Mucosa of stomach (tissue), 1 donor: Measurements from ENCODE around the gene GABRD.

ENCODE experiments used
- H3K27me3 ChIP-seq: one replicate; pipeline ENCODE4 v1.7.0; 2013; ENCODE audit warnings: mild to moderate bottlenecking, low read length; ENCODE audit not compliant: control insufficient read depth, insufficient read depth
- H3K36me3 ChIP-seq: one replicate; pipeline ENCODE4 v1.7.0; 2013; ENCODE audit warnings: low read length; ENCODE audit not compliant: control insufficient read depth, insufficient read depth
- H3K4me1 ChIP-seq: one replicate; pipeline ENCODE4 v1.7.0; 2013; ENCODE audit warnings: mild to moderate bottlenecking, low read length; ENCODE audit not compliant: control insufficient read depth, insufficient read depth
- H3K4me3 ChIP-seq: one replicate; pipeline ENCODE4 v1.7.0; 2013; ENCODE audit warnings: low read length
- H3K9ac ChIP-seq: one replicate; pipeline ENCODE4 v1.7.0; 2013; ENCODE audit warnings: mild to moderate bottlenecking, low read length, moderate library complexity
- H3K9me3 ChIP-seq: one replicate; pipeline ENCODE4 v1.7.0; 2013; ENCODE audit warnings: mild to moderate bottlenecking, low read length, moderate library complexity; ENCODE audit not compliant: control insufficient read depth
- donor health status: Pancreatic carcinoma.

The GABRD gene

DNA sequence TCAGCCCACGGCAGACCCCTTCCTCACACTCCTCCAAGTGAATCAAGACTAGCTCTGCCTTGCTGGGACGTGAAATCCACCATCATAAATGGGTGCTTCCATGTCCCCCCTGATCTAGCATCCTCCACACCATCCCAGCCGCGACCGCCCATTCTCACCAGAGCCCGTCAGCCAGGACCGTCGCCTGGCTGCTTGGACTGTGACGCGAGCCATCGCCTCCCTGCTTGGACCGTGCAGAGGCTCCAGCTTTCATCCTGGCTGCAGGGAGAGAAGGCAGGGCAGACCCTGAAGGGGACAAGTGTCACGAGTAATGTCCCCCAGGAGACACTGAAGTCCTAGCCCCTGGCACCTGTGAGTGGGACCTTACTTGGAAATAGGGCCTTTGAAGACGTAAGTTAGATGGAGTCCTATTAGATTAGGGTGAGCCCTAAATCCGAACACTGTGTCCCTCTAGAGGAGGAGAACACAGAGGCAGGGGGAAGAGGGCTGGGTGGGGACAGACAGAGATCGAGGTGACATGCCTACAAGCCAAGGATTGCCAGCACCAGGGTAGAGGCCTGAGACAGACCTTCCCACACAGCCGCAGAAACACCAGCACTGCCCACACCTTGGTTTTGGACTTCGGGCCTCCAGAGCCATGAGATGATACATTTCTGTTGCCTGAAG, 18.3 kb downstream of the GABRD start:
- Histone ChIP-seq H3K9ac (no peak overlapping the region), H3K4me3 (no peak overlapping the region), H3K9me3 (no peaks in the 10 kb centered on the region), H3K4me1 (no peaks in the 10 kb centered on the region), H3K27me3 (peaks cover 11% of the 10 kb centered on the region), H3K36me3 (no peaks in the 10 kb centered on the region)

DNA sequence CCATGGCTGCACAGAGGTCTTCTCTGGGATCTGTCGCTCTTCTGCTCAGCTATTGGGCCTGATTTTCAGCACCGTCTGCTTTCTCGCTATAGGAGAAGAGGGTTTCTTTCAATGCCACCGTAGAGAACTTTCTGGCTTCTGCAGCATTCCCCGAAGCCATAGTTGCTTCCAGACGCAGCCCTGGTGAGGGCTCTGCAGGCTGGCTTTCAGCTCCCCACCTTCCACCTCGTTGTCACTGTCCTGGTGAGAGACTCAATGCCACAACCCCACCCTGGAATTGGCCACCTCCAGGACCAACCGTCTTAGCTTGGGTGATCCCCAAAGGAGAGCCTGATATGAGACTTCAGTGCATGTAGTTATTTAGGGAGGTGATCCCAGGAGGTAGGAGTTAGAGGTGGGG, 19.1 kb downstream of the GABRD start:
- peaks cover 13% of the 10 kb centered on the region for H3K27me3 ChIP-seq
- H3K4me3 ChIP-seq: no peak overlapping the region
- H3K9ac ChIP-seq: no peak overlapping the region
- no peaks in the 10 kb centered on the region for H3K9me3 ChIP-seq
- H3K4me1 ChIP-seq: peaks cover 3% of the 10 kb centered on the region
- H3K36me3 ChIP-seq: no peaks in the 10 kb centered on the region

DNA sequence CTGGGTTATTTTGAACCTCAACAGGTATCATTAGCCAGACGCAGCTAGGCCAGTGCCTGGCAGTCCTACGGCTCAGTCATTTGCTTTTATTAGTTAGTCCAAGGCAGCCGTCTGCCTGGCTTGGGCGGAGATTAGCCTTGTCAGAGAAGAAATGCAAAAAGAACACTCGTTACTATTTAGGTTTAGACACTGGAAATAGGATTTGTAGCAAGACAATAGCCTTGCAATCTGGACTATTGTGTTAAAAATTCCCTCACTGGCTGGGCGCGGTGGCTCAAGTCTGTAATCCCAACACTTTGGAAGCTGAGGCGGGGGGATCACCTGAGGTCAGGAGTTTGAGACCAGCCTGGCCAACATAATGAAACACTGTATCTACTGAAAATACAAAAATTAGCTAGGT, 20.1 kb downstream of the GABRD start:
- Histone ChIP-seq H3K4me1 (peaks cover 7% of the 10 kb centered on the region), H3K36me3 (no peaks in the 10 kb centered on the region), H3K27me3 (peaks cover 18% of the 10 kb centered on the region), H3K9me3 (no peaks in the 10 kb centered on the region), H3K9ac (no peak overlapping the region), H3K4me3 (no peak overlapping the region)

DNA sequence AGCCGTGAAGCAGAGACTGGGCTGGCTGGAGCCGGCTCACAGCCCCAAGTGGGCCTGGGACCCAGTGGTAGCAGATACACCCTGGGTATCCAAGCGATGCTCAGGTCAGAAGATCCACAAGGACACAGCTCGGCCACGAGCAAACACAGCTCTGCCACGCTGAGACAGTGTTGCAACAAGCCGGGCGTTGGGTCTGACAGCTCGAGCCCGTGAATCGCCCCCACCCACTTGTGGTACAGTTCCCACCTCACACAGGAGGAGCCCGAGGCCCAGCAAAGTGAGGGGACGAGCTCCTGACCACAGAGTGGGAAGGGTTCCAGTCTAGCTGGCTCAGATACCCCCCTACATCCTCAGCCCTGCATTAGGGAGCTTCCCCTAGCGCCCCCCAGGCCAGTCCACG, 22.2 kb downstream of the GABRD start:
- no peak overlapping the region for H3K4me3 ChIP-seq
- H3K36me3 ChIP-seq: no peaks in the 10 kb centered on the region
- H3K9ac ChIP-seq: no peak overlapping the region
- H3K4me1 ChIP-seq: peaks cover 14% of the 10 kb centered on the region
- no peaks in the 10 kb centered on the region for H3K9me3 ChIP-seq
- peaks cover 24% of the 10 kb centered on the region for H3K27me3 ChIP-seq

DNA sequence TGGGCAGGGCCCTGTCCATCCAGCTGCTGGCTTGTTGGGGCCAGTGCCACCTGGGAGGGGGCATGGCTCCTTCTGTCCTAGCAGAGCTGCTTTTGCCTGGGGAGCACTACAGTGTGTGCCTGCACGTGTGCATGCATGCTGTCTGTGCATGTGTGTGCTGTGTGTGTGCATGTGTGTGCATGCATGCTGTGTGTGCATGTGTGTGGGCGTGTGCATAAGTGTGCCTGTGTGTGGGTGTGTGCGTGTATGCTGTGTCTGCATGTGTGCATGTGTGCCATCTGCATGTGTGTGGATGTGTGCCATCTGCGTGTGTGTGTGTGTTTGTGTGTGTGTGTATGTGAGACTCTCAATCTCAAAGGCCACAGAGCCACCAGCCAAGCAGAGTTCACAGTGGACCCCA, 22.7 kb downstream of the GABRD start:
- Histone ChIP-seq H3K9me3 (no peaks in the 10 kb centered on the region), H3K9ac (no peak overlapping the region), H3K4me3 (no peak overlapping the region), H3K4me1 (peaks cover 16% of the 10 kb centered on the region), H3K36me3 (no peaks in the 10 kb centered on the region), H3K27me3 (peaks cover 24% of the 10 kb centered on the region)

DNA sequence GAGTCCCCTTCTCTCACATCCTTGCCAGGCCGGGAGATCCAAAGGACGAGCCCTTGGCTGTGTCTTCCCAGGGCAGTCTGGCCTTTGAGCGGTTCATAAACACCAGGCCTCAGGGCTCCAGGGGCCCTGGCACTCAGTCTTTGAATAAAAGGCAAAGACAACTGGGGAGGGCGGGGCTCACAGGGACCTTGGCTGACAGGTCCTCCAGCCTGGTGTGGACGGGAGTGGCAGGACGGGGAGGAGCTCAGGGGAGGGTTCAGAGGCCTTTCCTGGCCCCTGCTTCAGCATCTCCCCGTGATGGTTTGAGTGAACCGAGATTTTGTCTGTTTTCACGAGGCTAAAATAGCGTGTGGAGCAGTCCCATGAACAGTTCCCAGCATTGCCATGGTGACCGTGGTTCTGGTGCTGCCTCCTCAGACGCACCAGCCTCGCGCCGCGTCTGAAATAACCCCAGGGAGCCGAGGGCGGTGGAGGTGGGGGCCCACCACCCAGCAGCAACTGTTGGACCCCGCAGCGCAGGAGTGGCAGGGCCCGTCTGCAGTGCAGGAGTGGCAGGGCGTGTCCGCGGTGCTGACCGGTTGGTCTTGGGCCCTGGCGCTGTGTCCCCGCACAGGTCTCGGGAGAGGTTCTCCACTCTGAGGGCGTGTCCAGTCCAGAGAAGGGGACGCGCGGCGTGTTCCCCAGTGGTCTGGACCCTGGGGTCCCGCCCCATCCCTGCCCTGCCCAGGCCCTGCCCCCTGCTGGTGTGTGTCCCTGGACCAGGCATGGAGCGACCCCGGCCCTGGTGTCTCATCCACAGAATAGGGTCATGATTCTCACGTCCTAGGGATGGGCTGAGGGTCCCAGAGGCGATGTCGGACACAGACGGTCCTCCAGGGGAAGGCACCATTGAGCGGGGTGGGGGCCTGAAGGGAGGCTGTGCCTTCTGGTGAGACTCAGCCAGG, 24.0 kb downstream of the GABRD start:
- H3K4me1 ChIP-seq: peaks cover 28% of the 10 kb centered on the region
- no peaks in the 10 kb centered on the region for H3K36me3 ChIP-seq
- no peaks in the 10 kb centered on the region for H3K9me3 ChIP-seq
- H3K27me3 ChIP-seq: peaks cover 33% of the 10 kb centered on the region
- no peak overlapping the region for H3K9ac ChIP-seq
- H3K4me3 ChIP-seq: no peak overlapping the region

DNA sequence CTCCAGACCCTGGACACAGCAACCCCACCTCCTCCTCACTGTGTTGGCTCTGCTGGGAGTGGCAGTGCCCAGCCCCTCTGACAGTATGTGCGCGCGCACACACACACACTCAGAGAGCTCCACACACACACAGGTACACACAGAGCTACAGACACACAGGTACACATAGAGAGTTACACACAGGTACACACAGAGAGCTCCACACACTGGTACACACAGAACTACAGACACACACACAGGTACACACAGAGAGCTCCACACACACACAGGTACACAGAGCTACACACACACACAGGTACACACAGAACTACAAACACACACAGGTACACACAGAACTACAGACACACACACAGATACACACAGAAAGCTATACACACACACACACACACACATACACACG, 24.7 kb downstream of the GABRD start:
- Histone ChIP-seq H3K4me3 (no peak overlapping the region), H3K9ac (no peak overlapping the region), H3K9me3 (no peaks in the 10 kb centered on the region), H3K36me3 (no peaks in the 10 kb centered on the region), H3K27me3 (peaks cover 26% of the 10 kb centered on the region), H3K4me1 (peaks cover 36% of the 10 kb centered on the region)

DNA sequence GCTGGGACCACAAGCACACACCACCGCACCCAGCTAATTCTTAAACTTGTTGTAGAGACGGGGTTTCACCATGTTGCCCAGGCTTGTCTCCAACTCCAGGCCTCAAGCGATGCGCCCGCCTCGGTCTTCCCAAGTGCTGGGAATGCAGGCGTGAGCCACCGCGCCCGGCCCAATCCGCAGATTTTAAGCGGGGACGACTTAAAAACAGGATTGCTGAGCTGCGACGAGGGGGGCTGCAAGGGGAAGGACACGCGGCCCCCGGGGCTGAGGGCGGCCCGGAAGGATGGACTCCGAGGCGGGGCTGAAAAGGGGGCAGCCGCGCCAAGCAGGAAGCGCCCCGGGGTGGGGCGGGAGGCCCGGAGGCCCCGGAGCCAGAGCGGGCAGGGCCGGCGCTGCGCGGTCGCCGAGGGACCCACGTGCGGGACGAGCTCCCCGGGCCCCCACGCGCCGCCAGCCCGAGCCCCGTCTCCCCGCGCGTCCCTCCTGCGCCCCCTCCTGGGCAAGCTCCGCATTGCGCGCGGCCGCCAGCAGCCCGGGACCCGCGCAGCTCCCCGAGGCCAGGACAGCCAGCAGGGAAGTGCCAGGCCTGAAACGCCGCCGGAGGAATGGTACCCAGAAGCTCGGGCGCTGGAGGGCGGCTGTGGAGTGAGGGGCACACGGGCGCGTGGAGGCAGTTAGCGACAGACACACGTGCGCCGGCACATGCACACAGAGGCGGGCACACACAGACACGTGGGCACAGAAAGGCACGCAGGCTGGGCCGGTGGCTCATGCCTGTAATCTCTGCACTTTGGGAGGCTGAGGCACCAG, 25.6 kb downstream of the GABRD start:
- H3K9me3 ChIP-seq: no peaks in the 10 kb centered on the region
- peaks cover 44% of the 10 kb centered on the region for H3K4me1 ChIP-seq
- no peak overlapping the region for H3K4me3 ChIP-seq
- H3K9ac ChIP-seq: no peak overlapping the region
- no peaks in the 10 kb centered on the region for H3K36me3 ChIP-seq
- peaks cover 32% of the 10 kb centered on the region for H3K27me3 ChIP-seq

DNA sequence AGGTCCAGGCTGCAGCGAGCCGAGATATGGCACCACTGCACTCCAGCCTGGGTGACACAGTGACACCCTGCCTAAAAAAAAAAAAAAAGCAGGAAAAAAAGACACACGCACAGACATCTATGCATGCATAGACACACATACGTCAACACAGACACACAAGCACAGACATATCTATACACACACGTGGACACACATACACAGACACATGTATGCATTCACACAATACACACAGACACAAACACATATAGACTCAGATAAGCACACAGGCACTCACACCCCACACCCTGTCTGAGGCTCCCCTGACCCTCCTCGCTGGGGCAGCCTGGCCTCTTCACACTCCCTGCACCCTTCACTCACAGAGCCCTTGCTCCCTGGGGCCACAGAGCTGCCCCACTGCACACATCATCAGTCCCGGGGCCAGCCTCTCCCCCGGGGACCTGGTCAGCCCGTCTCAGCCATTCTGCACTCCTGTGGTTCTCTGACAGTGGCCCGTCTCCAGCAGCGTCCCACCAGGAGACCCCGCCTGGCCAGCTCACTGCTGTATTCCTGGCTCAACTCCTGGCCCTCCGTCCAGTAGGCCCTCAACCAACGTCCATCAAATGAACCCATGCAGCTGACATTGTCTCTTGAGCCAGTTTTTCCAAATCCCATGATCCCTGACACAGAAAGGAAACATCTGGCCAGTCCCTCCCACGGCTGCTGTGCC, 26.5 kb downstream of the GABRD start:
- Histone ChIP-seq H3K9ac (no peak overlapping the region), H3K36me3 (no peaks in the 10 kb centered on the region), H3K9me3 (no peaks in the 10 kb centered on the region), H3K4me1 (peaks cover 44% of the 10 kb centered on the region), H3K4me3 (no peak overlapping the region), H3K27me3 (peaks cover 33% of the 10 kb centered on the region)

DNA sequence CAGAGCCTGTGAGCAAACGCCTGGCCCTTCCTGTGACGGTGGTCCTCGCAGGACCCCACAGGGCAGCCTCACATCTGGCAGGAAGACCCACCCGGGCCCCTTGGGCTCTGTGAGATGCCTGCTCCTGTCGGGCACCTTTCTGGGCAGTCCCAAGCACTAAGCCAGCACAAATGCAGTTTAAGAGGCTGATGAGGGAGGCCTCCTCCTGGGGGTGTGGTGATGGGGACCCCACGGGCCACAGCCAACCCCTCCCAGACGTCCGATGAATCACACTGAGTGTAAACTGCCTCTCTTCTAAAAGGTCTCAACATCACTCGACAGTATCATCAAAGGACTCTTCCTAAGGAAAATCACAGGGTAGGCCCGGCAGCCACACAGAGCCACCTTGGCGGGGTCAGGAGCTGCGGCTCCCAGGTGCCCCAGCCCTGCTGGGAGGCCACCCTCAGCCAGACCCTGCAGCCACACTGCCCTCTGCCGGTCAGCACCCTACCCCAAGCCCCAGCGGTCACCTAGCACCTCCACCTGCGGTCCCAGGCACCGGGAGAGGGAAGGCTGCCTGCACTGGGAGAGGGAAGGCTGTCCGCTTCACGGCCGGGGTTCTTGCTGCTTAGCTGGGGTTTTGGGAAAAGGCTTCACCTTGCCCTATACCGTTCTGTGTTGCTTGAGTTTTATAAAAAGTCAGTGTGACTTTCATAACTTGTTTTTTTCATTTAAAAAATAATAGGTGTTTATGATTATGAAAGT, 27.2 kb downstream of the GABRD start:
- H3K9me3 ChIP-seq: no peaks in the 10 kb centered on the region
- H3K4me1 ChIP-seq: peaks cover 44% of the 10 kb centered on the region
- no peak overlapping the region for H3K9ac ChIP-seq
- H3K27me3 ChIP-seq: peaks cover 30% of the 10 kb centered on the region
- no peaks in the 10 kb centered on the region for H3K36me3 ChIP-seq
- no peak overlapping the region for H3K4me3 ChIP-seq
